Tibial nerve (tissue), 3 donors: ENCODE data around the gene NDFIP1.

Experiments
- POLR2A ChIP-seq, 2 donors: fragments of 450-650 bp; IDR thresholded peaks; one replicate each; pipeline ENCODE4 v1.6.1; 2017; ENCODE audit warnings: antibody characterized with exemption in 2 of 2, mild to moderate bottlenecking in 2 of 2, moderate library complexity in 2 of 2
- TF ChIP-seq, protein P1 (sequence below), 5 experiments: fragments of 200-600 bp in 3 of 5; fragments of 450-650 bp in 2 of 5; sonication (generic) in 3 of 5; IDR thresholded peaks; one replicate each; pipeline ENCODE4 v1.5.1; 2016 to 2019; ENCODE audit warnings: antibody characterized with exemption in 5 of 5, mild to moderate bottlenecking in 3 of 5, moderate library complexity in 2 of 5

GRCh38 chr5:142175461-142176142, 67.0 kb downstream of the NDFIP1 start:
- TF ChIP-seq, protein P1, sequence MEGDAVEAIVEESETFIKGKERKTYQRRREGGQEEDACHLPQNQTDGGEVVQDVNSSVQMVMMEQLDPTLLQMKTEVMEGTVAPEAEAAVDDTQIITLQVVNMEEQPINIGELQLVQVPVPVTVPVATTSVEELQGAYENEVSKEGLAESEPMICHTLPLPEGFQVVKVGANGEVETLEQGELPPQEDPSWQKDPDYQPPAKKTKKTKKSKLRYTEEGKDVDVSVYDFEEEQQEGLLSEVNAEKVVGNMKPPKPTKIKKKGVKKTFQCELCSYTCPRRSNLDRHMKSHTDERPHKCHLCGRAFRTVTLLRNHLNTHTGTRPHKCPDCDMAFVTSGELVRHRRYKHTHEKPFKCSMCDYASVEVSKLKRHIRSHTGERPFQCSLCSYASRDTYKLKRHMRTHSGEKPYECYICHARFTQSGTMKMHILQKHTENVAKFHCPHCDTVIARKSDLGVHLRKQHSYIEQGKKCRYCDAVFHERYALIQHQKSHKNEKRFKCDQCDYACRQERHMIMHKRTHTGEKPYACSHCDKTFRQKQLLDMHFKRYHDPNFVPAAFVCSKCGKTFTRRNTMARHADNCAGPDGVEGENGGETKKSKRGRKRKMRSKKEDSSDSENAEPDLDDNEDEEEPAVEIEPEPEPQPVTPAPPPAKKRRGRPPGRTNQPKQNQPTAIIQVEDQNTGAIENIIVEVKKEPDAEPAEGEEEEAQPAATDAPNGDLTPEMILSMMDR (IDR thresholded peaks at IDR 0.05): no peak
- no peak for TF ChIP-seq POLR2A (IDR thresholded peaks at IDR 0.05)
